ENCODE results near the gene ANKS6. TPM values are rescaled to one million over a fixed set of nuclear protein-coding genes. Genes with fewer than 3 reads are reported as not detected.
"Not testable (repeated sequence)": the region's sequence is repeated elsewhere in the genome, so short reads cannot be mapped to it uniquely, and the experiment has no call there.

The ANKS6 gene
- total RNA-seq, 1 donor from 2014 or later = 26.1 TPM

- DNase-seq (ENCODE audit: low read depth) = no peak
These were observed 93.4 kb downstream of the ANKS6 start for GRCh38 chr9:98702835-98703380.

- DNase-seq (ENCODE audit: low read depth) = no peak
These were observed 94.0 kb downstream of the ANKS6 start for GRCh38 chr9:98702340-98702739.

GRCh38 chr9:98701576-98701975, 94.8 kb downstream of the ANKS6 start:
- DNase-seq (ENCODE audit: low read depth) = no peak

- no peak for DNase-seq (ENCODE audit: low read depth)
These were observed 95.6 kb downstream of the ANKS6 start for GRCh38 chr9:98700801-98701200.

DNA sequence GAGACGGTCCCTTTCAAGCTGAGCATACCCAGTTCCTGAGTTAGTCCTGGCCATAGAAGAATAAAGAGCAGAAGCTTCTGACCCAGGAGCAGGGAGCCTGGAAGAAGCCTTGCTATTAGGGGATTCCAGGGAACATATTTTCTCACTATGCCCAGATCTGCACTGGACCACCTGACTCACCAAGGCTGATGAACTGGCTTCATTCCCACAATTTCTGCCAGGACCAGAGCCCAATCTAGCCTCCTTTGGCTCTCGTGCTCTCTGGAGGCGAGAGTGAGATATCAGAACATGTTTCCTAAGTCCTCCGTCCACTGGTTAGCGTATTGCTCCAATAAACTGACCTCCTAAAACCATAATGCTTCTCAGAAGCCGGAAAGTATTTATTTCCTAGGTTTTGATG, 97.5 kb downstream of the ANKS6 start:
- DNase-seq (ENCODE audit: low read depth) = no peak

GRCh38 chr9:98694943-98695342, 101.4 kb downstream of the ANKS6 start:
- DNase-seq (ENCODE audit: low read depth) = no peak

DNA sequence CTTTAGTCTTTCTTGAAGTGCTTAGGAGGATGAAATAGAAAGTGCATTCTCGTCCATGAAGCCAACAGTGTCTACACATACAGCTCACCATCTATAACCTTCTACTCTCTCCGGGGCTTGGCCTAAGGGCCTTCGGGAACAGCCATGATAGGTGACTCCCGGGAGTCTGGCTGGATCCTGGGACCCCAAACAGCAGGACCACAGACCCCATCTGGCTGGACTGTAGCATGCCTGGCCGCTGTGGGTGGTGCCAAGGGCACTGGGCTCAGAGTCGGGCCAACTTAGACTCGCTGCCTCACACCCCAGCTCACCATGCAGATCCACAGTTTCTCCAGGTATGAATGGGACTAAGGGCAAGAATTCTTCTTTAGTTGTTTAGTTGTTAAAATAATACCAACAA, 104.0 kb downstream of the ANKS6 start:
- no peak for DNase-seq (ENCODE audit: low read depth)

DNA sequence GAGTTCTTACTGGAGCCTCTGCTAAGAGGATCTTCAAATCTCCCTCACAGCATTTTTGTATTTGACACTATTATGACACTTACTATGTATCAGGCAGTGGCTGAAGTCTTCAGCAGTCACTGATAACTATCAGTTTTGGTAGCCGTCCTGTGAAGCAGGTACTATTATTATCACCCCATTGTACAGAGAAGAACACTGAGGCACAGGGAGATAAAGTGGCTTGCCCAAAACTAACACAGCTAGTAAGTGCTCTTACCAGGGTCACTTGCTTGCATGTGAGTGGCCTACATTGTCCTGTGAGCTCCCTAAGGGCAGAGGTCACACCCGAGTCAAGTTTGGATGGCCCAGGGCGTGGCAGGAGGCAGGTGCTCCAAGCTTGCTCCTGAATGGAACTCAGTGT, 104.5 kb downstream of the ANKS6 start:
- no peak for DNase-seq (ENCODE audit: low read depth)

DNA sequence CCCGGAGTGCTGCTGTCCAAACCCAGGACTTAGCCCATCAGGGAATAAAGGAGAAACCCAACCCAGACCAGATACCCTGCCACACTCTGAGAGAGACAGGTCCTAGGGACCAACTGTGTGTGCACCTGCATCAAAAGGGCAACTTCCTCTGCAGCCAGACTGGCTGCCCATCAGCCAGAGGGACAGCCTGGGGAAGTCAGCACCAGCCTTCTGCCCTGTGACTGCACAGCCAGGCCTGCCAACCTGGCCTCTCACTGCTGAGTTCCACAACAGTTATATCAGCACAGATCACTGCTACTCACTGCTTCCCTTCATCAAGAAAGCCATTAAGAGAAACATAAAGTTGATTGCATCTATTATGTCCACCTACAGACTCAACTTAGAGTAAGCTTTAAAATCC, 105.7 kb downstream of the ANKS6 start:
- no peak for DNase-seq (ENCODE audit: low read depth)

DNA sequence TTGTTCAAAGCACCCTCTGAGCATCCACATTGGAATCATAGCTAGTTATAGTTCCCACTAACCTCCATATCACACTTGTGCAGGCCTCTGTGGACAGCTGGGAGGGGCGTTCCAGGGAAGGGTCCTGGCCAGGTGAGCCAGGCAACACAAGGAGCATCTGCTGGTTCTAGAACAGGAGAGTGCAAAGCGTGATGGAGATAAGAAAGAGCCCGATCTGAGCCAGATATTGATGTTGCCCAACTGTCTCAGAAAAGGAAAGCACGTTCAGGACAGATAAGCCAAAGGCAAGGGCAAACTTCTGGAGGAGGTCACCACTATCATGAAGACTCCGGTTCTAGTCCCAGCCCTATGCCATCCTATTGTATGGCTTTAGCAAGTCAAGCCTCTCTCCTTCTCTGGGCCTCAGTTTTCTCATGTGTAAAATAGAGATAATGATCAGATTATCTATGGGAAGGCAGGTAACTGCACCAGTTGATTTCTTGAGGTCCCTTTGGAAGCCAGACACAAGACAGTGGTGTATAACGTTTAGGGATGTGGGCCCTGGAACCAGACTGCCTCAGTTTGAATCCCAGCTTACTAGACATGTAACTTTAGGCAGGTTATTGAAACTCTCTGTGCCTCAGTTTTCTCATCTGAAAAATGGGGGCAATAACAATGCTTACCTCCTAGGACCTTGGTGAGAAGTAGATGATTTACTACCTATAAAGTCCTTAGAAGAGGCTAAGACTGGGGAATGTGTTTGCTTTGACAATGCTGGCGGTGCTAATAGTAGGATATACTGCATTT, 107.5 kb downstream of the ANKS6 start:
- no peak for DNase-seq (ENCODE audit: low read depth)

GRCh38 chr9:98687911-98688310, 108.4 kb downstream of the ANKS6 start:
- DNase-seq (ENCODE audit: low read depth) = peak; percentile 57

- peak; percentile 28 for DNase-seq (ENCODE audit: low read depth)
These were observed 109.1 kb downstream of the ANKS6 start for GRCh38 chr9:98686961-98687855.

- DNase-seq (ENCODE audit: low read depth) = not testable (repeated sequence)
These were observed 111.5 kb downstream of the ANKS6 start for GRCh38 chr9:98684816-98685215.

Other genes starting within 250 kb of the ANKS6 start
- 0.17 TPM in 1 of 2 replicates, not detected in the other for gene GABBR2, start 87.6 kb downstream of the ANKS6 start, total RNA-seq
- 4.3 and 10.9 TPM in 2 replicates for gene GALNT12, start 11.1 kb upstream of the ANKS6 start, total RNA-seq
- 0.05 and 0.35 TPM in 2 replicates for gene COL15A1, start 147.4 kb upstream of the ANKS6 start, total RNA-seq

Measured in renal cortical epithelial cell (primary cell).